K562 (cell line): Measurements from ENCODE around the gene MAST4. TPM values are rescaled to one million over a fixed set of nuclear protein-coding genes. Genes with fewer than 3 reads are reported as not detected.

Experiments used
- ATAC-seq: fragments of 200-7000 bp; cut with Tn5 transposase; 3 replicates; pipeline ENCODE4 v1.9.1; 2020; ENCODE audit warnings: moderate library complexity
- BruUV-seq: library from RNA; stranded (reverse); fragments of 400-500 nt; replicated peaks from 2 replicates; lab custom pipeline; 2021; lab: Mats Ljungman, UMichigan
- CTCF ChIA-PET: fragments of 300-600 bp; formaldehyde crosslinking; extraction: SDS; loops from one replicate; lab custom pipeline; 2021; ENCODE audit warnings: low intra/inter-chr PET ratio; lab: Yijun Ruan, JAX
- POLR2A ChIA-PET: fragments of 300-600, 350-650 bp; sonication (Branson Sonifier 250); formaldehyde crosslinking; extraction: SDS; loops from one replicate; lab custom pipeline; 2021; ENCODE audit warnings: antibody characterized with exemption, inconsistent platforms; lab: Yijun Ruan, JAX
- DNase-seq, 4 experiments: peaks; one replicate each; pipeline versions ENCODE4 v3.0.0 to v3.0.0-alpha.2; 2011 to 2018; ENCODE audit warnings: low spot score in 3 of 4, mixed read lengths in 3 of 4; ENCODE audit errors: extremely low read depth in 1 of 4
- FAIRE-seq: peaks from 2 replicates; lab custom pipeline; 2011; peaks lifted over from hg19 to GRCh38; lab: Jason Lieb, UNC
- H2AFZ ChIP-seq: 2 replicates; pipeline ENCODE4 v1.6.0; 2011; ENCODE audit warnings: low read depth, low read length, control low read depth, inconsistent platforms
- H3K27ac ChIP-seq: fragments of 200-600 bp; 3 replicates; pipeline ENCODE4 v1.8.0; 2011; ENCODE audit warnings: low read depth, mild to moderate bottlenecking, control low read depth, inconsistent platforms, low read length, moderate library complexity, mixed read lengths; ENCODE audit errors: extremely low read depth
- H3K27me3 ChIP-seq, 2 experiments: fragments of 300-600 bp in 1 of 2; 2 replicates in 1 of 2; 3 replicates in 1 of 2; pipeline versions ENCODE4 v1.6.0 to v1.8.0; 2011; ENCODE audit warnings: inconsistent platforms in 2 of 2, low read length in 2 of 2, mild to moderate bottlenecking in 1 of 2, mixed read lengths in 1 of 2, moderate library complexity in 1 of 2; ENCODE audit not compliant: control insufficient read depth in 2 of 2, insufficient read depth in 2 of 2
- H3K36me3 ChIP-seq: fragments of 300-600 bp; 3 replicates; pipeline ENCODE4 v1.8.0; 2011; ENCODE audit warnings: mild to moderate bottlenecking, low read length, inconsistent platforms; ENCODE audit not compliant: control insufficient read depth, insufficient read depth
- H3K4me1 ChIP-seq, 2 experiments: fragments of 200-600 bp in 1 of 2; replicated peaks in 1 of 2; 2 replicates in 1 of 2; 3 replicates in 1 of 2; pipeline versions ENCODE4 v1.5.1 to v1.8.0; 2011; ENCODE audit warnings: inconsistent platforms in 2 of 2, low read length in 2 of 2, mild to moderate bottlenecking in 1 of 2, mixed read lengths in 1 of 2, moderate library complexity in 1 of 2; ENCODE audit not compliant: control insufficient read depth in 2 of 2, insufficient read depth in 2 of 2
- H3K4me2 ChIP-seq: 2 replicates; pipeline ENCODE4 v1.6.1; 2011; ENCODE audit warnings: low read length, control low read depth, inconsistent platforms, mixed read lengths; ENCODE audit not compliant: insufficient read depth
- H3K4me3 ChIP-seq: fragments of 200-600 bp; sonication (generic), shearing (Covaris generic); 2 replicates; pipeline ENCODE4 v1.5.1; 2016; ENCODE audit warnings: control low read depth, inconsistent platforms
- H3K79me2 ChIP-seq: fragments of 200-600 bp; 3 replicates; pipeline ENCODE4 v1.8.0; 2011; ENCODE audit warnings: low read length, inconsistent platforms; ENCODE audit not compliant: control insufficient read depth, insufficient read depth
- H3K9ac ChIP-seq, 2 experiments: 2 replicates each; pipeline versions ENCODE4 v1.6.0 to v1.6.1; 2011; ENCODE audit warnings: low read depth in 2 of 2, low read length in 2 of 2, control low read depth in 1 of 2, inconsistent platforms in 1 of 2, mild to moderate bottlenecking in 1 of 2, mixed read lengths in 1 of 2; ENCODE audit not compliant: insufficient read depth in 1 of 2
- H3K9me1 ChIP-seq: one replicate; pipeline ENCODE4 v1.6.0; 2011; ENCODE audit warnings: inconsistent platforms, mild to moderate bottlenecking, low read length, moderate library complexity; ENCODE audit not compliant: control insufficient read depth, insufficient read depth
- H3K9me3 ChIP-seq: replicated peaks from 2 replicates; pipeline ENCODE4 v1.5.1; 2011; ENCODE audit warnings: low read depth, low read length, inconsistent platforms; ENCODE audit not compliant: control insufficient read depth, insufficient read depth
- H4K20me1 ChIP-seq: replicated peaks from 2 replicates; pipeline ENCODE4 v1.6.1; 2011; ENCODE audit warnings: low read length, inconsistent platforms, mixed read lengths; ENCODE audit not compliant: control insufficient read depth, insufficient read depth
- HNRNPK ChIP-seq: fragments of 200-400 bp; formaldehyde crosslinking; IDR thresholded peaks from one replicate; pipeline ENCODE4 v1.6.1; 2018; ENCODE audit warnings: mild to moderate bottlenecking, low read depth, low read length; ENCODE audit not compliant: poor library complexity, severe bottlenecking
- HNRNPUL1 ChIP-seq: fragments of 200-400 bp; formaldehyde crosslinking; IDR thresholded peaks from 2 replicates; pipeline ENCODE4 v1.6.1; 2017; ENCODE audit warnings: low read length
- NKRF ChIP-seq: fragments of 450-650 bp; IDR thresholded peaks from 2 replicates; pipeline ENCODE4 v1.6.1; 2016; ENCODE audit warnings: borderline replicate concordance
- ZNF311 ChIP-seq: fragments of 250-450 bp; sonication (Bioruptor Pico); IDR thresholded peaks from 2 replicates; pipeline ENCODE4 v1.4.0; 2020; ENCODE audit warnings: mild to moderate bottlenecking, moderate library complexity
- ZNF512 ChIP-seq: IDR thresholded peaks from 2 replicates; pipeline ENCODE4 v1.6.1; 2016; ENCODE audit warnings: missing genetic modification characterization, missing compliant biosample characterization
- WGBS: fragments of 100-300 bp; shearing (Covaris generic); methylation state at CpG from one replicate; pipeline ENCODE4 v1.1.6; 2016; ENCODE audit warnings: low coverage, mixed read lengths; ENCODE audit not compliant: insufficient coverage; ENCODE audit errors: missing lambda C conversion rate; 5-methylcytosine and 5-hydroxymethylcytosine counted together
- in situ Hi-C: fragments of 300-500 bp; cut with MboI; formaldehyde crosslinking; loops from 4 replicates; pipeline ENCODE4 v1.15.0; 2018; ENCODE audit warnings: inconsistent platforms, mixed read lengths
- intact Hi-C: fragments of 100-400 bp; cut with micrococcal nuclease; formaldehyde crosslinking; loops from 2 replicates; pipeline ENCODE4 v1.14.2; 2022
- polyA plus RNA-seq, 8 experiments: library from polyadenylated mRNA; depleted of rRNA in 4 of 8; stranded (reverse) in 5 of 8; unstranded in 3 of 8; fragments of >200 nt; fragmentation: Nextera tagmentation in 2 of 8; fragmentation: Illumina TruSeq in 1 of 8; extraction: Ambion mirVana in 2 of 8; extraction: Trizol in 1 of 8; gene quantifications; 2 replicates each; pipeline versions ENCODE4 v1.2.1 to v1.2.3, GENCODE V29; 2011 to 2014; ENCODE audit warnings: inconsistent platforms in 1 of 8, missing spikeins in 1 of 8
- total RNA-seq, 7 experiments: library from RNA; depleted of rRNA in 6 of 7; stranded (reverse); fragments of >200 nt in 6 of 7; fragmentation: Illumina TruSeq in 2 of 7; extraction: Trizol in 2 of 7; gene quantifications; 2 replicates each; pipeline versions ENCODE4 v1.2.1 to v1.2.3, GENCODE V29; 2011 to 2021; ENCODE audit warnings: low replicate concordance in 1 of 7

The MAST4 gene
- total and polyA plus RNA-seq, 9 of the 15 experiments (the other 6 are each of a cell fraction or from before 2014, with no cell fraction given), result 0.88 to 10.1 (median 5.2) TPM

GRCh38 chr5:67011422-67011821 is 415.2 kb downstream of the MAST4 start:
- Histone ChIP-seq H4K20me1 (no peaks in the 10 kb centered on the region), H3K9me1 (peaks cover 4% of the 10 kb centered on the region), H3K36me3 (no peaks in the 10 kb centered on the region; the same call in 2 of the 3 replicates), H3K4me1 (peaks cover 0 to 62% of the 10 kb centered on the region in 2 experiments; a peak in 4 of 5 replicates), H3K9me3 (no peaks in the 10 kb centered on the region), H3K79me2 (peaks cover 87% of the 10 kb centered on the region), H3K4me2 (peak overlapping the region; percentile 17; the same call in 1 of the 2 replicates), H3K27me3 (no peaks in the 10 kb centered on the region), H3K9ac (no peak overlapping the region), H2AFZ (no peak overlapping the region), H3K4me3 (no peak overlapping the region), H3K27ac (no peak overlapping the region)
- 65% methylated on average over 5 of the region's 5 CpGs for WGBS
- in situ Hi-C loops, result no loop called here
- POLR2A ChIA-PET, result interaction anchor here (0.6 to 0.9 kb wide), 2 partner anchors 20 to 742 kb away, joined by 3 read pairs; no protein-coding TSS in a partner anchor
- CTCF ChIA-PET, result no interaction called here
- no TSS peak for BruUV-seq
- intact Hi-C loops, result no loop called here
- FAIRE-seq (no peak), ATAC-seq (no peak; the same call in 2 of the 3 replicates), DNase-seq (no peak)
- TF ChIP-seq HNRNPUL1 (no peak), HNRNPK (no peak), ZNF311 (CRISPR knock-in tag) (no peak), ZNF512 (no peak), NKRF (no peak)
